ENCODE results near the gene ACOT8.

DNA sequence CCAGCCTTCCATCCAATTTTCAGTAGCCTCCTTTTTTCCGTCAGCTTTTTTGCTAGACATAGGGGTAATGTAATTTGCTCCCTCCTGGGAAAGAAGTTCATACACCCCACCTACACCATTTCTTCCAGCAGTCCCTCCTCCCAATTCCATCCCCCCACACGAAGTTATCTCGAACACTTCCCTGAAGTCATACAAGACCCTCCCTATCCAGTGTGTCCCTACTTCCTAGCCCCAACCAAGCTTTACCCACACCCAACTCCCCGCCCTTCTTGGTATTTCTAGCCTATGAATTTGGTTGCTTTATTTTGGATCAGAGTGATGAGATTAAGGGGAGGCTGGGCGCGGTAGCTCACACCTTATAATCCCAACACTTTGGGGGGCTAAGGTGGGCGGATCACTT is 43.7 kb downstream of the ACOT8 start:
- TF ChIP-seq EZH2 (IDR thresholded peaks at IDR 0.05; ENCODE audit: insufficient read depth, poor library complexity, severe bottlenecking) (no peak), EZH2phosphoT487 (IDR thresholded peaks at IDR 0.05; ENCODE audit: insufficient read depth, low read depth) (no peak)

Data from GM23248 (cell line).